K562 (cell line): Measurements from ENCODE around the gene TBC1D16. TPM values are rescaled to one million over a fixed set of nuclear protein-coding genes. Genes with fewer than 3 reads are reported as not detected.
A peak's percentile ranks its signal among the peaks of the same experiment; 100 is the strongest.

Experiments used
- ATAC-seq: fragments of 200-7000 bp; cut with Tn5 transposase; 3 replicates; pipeline ENCODE4 v1.9.1; 2020; ENCODE audit warnings: moderate library complexity
- BruUV-seq: library from RNA; stranded (reverse); fragments of 400-500 nt; replicated peaks from 2 replicates; lab custom pipeline; 2021; lab: Mats Ljungman, UMichigan
- CTCF ChIA-PET: fragments of 300-600 bp; formaldehyde crosslinking; extraction: SDS; loops from one replicate; lab custom pipeline; 2021; ENCODE audit warnings: low intra/inter-chr PET ratio; lab: Yijun Ruan, JAX
- POLR2A ChIA-PET: fragments of 300-600, 350-650 bp; sonication (Branson Sonifier 250); formaldehyde crosslinking; extraction: SDS; loops from one replicate; lab custom pipeline; 2021; ENCODE audit warnings: antibody characterized with exemption, inconsistent platforms; lab: Yijun Ruan, JAX
- DNase-seq, 4 experiments: peaks; one replicate each; pipeline versions ENCODE4 v3.0.0 to v3.0.0-alpha.2; 2011 to 2018; ENCODE audit warnings: low spot score in 3 of 4, mixed read lengths in 3 of 4; ENCODE audit errors: extremely low read depth in 1 of 4
- FAIRE-seq: peaks from 2 replicates; lab custom pipeline; 2011; peaks lifted over from hg19 to GRCh38; lab: Jason Lieb, UNC
- H2AFZ ChIP-seq: 2 replicates; pipeline ENCODE4 v1.6.0; 2011; ENCODE audit warnings: low read depth, low read length, control low read depth, inconsistent platforms
- H3K27ac ChIP-seq: fragments of 200-600 bp; 3 replicates; pipeline ENCODE4 v1.8.0; 2011; ENCODE audit warnings: low read depth, mild to moderate bottlenecking, control low read depth, inconsistent platforms, low read length, moderate library complexity, mixed read lengths; ENCODE audit errors: extremely low read depth
- H3K27me3 ChIP-seq, 2 experiments: fragments of 300-600 bp in 1 of 2; 2 replicates in 1 of 2; 3 replicates in 1 of 2; pipeline versions ENCODE4 v1.6.0 to v1.8.0; 2011; ENCODE audit warnings: inconsistent platforms in 2 of 2, low read length in 2 of 2, mild to moderate bottlenecking in 1 of 2, mixed read lengths in 1 of 2, moderate library complexity in 1 of 2; ENCODE audit not compliant: control insufficient read depth in 2 of 2, insufficient read depth in 2 of 2
- H3K36me3 ChIP-seq: fragments of 300-600 bp; 3 replicates; pipeline ENCODE4 v1.8.0; 2011; ENCODE audit warnings: mild to moderate bottlenecking, low read length, inconsistent platforms; ENCODE audit not compliant: control insufficient read depth, insufficient read depth
- H3K4me1 ChIP-seq, 2 experiments: fragments of 200-600 bp in 1 of 2; replicated peaks in 1 of 2; 2 replicates in 1 of 2; 3 replicates in 1 of 2; pipeline versions ENCODE4 v1.5.1 to v1.8.0; 2011; ENCODE audit warnings: inconsistent platforms in 2 of 2, low read length in 2 of 2, mild to moderate bottlenecking in 1 of 2, mixed read lengths in 1 of 2, moderate library complexity in 1 of 2; ENCODE audit not compliant: control insufficient read depth in 2 of 2, insufficient read depth in 2 of 2
- H3K4me2 ChIP-seq: 2 replicates; pipeline ENCODE4 v1.6.1; 2011; ENCODE audit warnings: low read length, control low read depth, inconsistent platforms, mixed read lengths; ENCODE audit not compliant: insufficient read depth
- H3K4me3 ChIP-seq: fragments of 200-600 bp; sonication (generic), shearing (Covaris generic); 2 replicates; pipeline ENCODE4 v1.5.1; 2016; ENCODE audit warnings: control low read depth, inconsistent platforms
- H3K79me2 ChIP-seq: fragments of 200-600 bp; 3 replicates; pipeline ENCODE4 v1.8.0; 2011; ENCODE audit warnings: low read length, inconsistent platforms; ENCODE audit not compliant: control insufficient read depth, insufficient read depth
- H3K9ac ChIP-seq, 2 experiments: 2 replicates each; pipeline versions ENCODE4 v1.6.0 to v1.6.1; 2011; ENCODE audit warnings: low read depth in 2 of 2, low read length in 2 of 2, control low read depth in 1 of 2, inconsistent platforms in 1 of 2, mild to moderate bottlenecking in 1 of 2, mixed read lengths in 1 of 2; ENCODE audit not compliant: insufficient read depth in 1 of 2
- H3K9me1 ChIP-seq: one replicate; pipeline ENCODE4 v1.6.0; 2011; ENCODE audit warnings: inconsistent platforms, mild to moderate bottlenecking, low read length, moderate library complexity; ENCODE audit not compliant: control insufficient read depth, insufficient read depth
- H3K9me3 ChIP-seq: replicated peaks from 2 replicates; pipeline ENCODE4 v1.5.1; 2011; ENCODE audit warnings: low read depth, low read length, inconsistent platforms; ENCODE audit not compliant: control insufficient read depth, insufficient read depth
- H4K20me1 ChIP-seq: replicated peaks from 2 replicates; pipeline ENCODE4 v1.6.1; 2011; ENCODE audit warnings: low read length, inconsistent platforms, mixed read lengths; ENCODE audit not compliant: control insufficient read depth, insufficient read depth
- BACH1 ChIP-seq: fragments of 200-800 bp; sonication (Bioruptor generic); IDR thresholded peaks from 2 replicates; pipeline ENCODE4 v1.6.1; 2016; ENCODE audit warnings: missing genetic modification characterization, missing compliant biosample characterization
- BRF1 ChIP-seq: IDR thresholded peaks from 3 replicates; pipeline ENCODE4 v1.6.1; 2011; ENCODE audit warnings: borderline replicate concordance, mild to moderate bottlenecking; ENCODE audit not compliant: insufficient read length; ENCODE audit errors: extremely low read depth
- CBFB ChIP-seq: sonication (generic); formaldehyde crosslinking; IDR thresholded peaks from 2 replicates; pipeline ENCODE4 v1.4.0; 2020; ENCODE audit warnings: mild to moderate bottlenecking, missing genetic modification reagents
- EGR1 ChIP-seq: fragments of 450-650 bp; conservative IDR thresholded peaks from 2 replicates; pipeline ENCODE4 v1.6.1; 2017; ENCODE audit warnings: mild to moderate bottlenecking
- MTF1 ChIP-seq: fragments of 250-450 bp; sonication (Bioruptor Pico); IDR thresholded peaks from 2 replicates; pipeline ENCODE4 v1.9.0; 2021; ENCODE audit warnings: moderate library complexity, mild to moderate bottlenecking, inconsistent platforms, borderline replicate concordance
- SP1 ChIP-seq: sonication (generic); formaldehyde crosslinking; IDR thresholded peaks from 2 replicates; pipeline ENCODE4 v1.8.1; 2022; ENCODE audit warnings: mild to moderate bottlenecking, missing genetic modification reagents
- XRCC4 ChIP-seq: IDR thresholded peaks from one replicate; pipeline ENCODE4 v1.6.1; 2011; ENCODE audit not compliant: insufficient read depth, insufficient read length; ENCODE audit errors: extremely low read depth
- ZC3H11A ChIP-seq: IDR thresholded peaks from 2 replicates; pipeline ENCODE4 v1.6.1; 2012; ENCODE audit warnings: low read depth, low read length, improper control_type of control experiment
- ZNF263 ChIP-seq: sonication (generic); formaldehyde crosslinking; IDR thresholded peaks from 2 replicates; pipeline ENCODE4 v1.8.0; 2022; ENCODE audit warnings: mild to moderate bottlenecking, missing genetic modification reagents, borderline replicate concordance
- ZNF785 ChIP-seq: fragments of 250-450 bp; sonication (Bioruptor Pico); IDR thresholded peaks from 2 replicates; pipeline ENCODE4 v1.4.0; 2020; ENCODE audit warnings: mild to moderate bottlenecking
- WGBS: fragments of 100-300 bp; shearing (Covaris generic); methylation state at CpG from one replicate; pipeline ENCODE4 v1.1.6; 2016; ENCODE audit warnings: low coverage, mixed read lengths; ENCODE audit not compliant: insufficient coverage; ENCODE audit errors: missing lambda C conversion rate; 5-methylcytosine and 5-hydroxymethylcytosine counted together
- in situ Hi-C: fragments of 300-500 bp; cut with MboI; formaldehyde crosslinking; loops from 4 replicates; pipeline ENCODE4 v1.15.0; 2018; ENCODE audit warnings: inconsistent platforms, mixed read lengths
- intact Hi-C: fragments of 100-400 bp; cut with micrococcal nuclease; formaldehyde crosslinking; loops from 2 replicates; pipeline ENCODE4 v1.14.2; 2022
- polyA plus RNA-seq, 8 experiments: library from polyadenylated mRNA; depleted of rRNA in 4 of 8; stranded (reverse) in 5 of 8; unstranded in 3 of 8; fragments of >200 nt; fragmentation: Nextera tagmentation in 2 of 8; fragmentation: Illumina TruSeq in 1 of 8; extraction: Ambion mirVana in 2 of 8; extraction: Trizol in 1 of 8; gene quantifications; 2 replicates each; pipeline versions ENCODE4 v1.2.1 to v1.2.3, GENCODE V29; 2011 to 2014; ENCODE audit warnings: inconsistent platforms in 1 of 8, missing spikeins in 1 of 8
- total RNA-seq, 7 experiments: library from RNA; depleted of rRNA in 6 of 7; stranded (reverse); fragments of >200 nt in 6 of 7; fragmentation: Illumina TruSeq in 2 of 7; extraction: Trizol in 2 of 7; gene quantifications; 2 replicates each; pipeline versions ENCODE4 v1.2.1 to v1.2.3, GENCODE V29; 2011 to 2021; ENCODE audit warnings: low replicate concordance in 1 of 7
- TF ChIP-seq, protein P1 (sequence below): fragments of 250-450 bp; sonication (Bioruptor Pico); IDR thresholded peaks from 2 replicates; pipeline ENCODE4 v1.5.0; 2021
- TF ChIP-seq, protein P2 (sequence below): fragments of 450-650 bp; IDR thresholded peaks from 2 replicates; pipeline ENCODE4 v1.6.1; 2018; ENCODE audit warnings: mild to moderate bottlenecking, low read depth; ENCODE audit not compliant: partially characterized antibody
- TF ChIP-seq, protein P3 (sequence below): fragments of 450-650 bp; IDR thresholded peaks from 2 replicates; pipeline ENCODE4 v1.6.1; 2016

Gene TBC1D16
- total and polyA plus RNA-seq, 9 of the 15 experiments (the other 6 are each of a cell fraction or from before 2014, with no cell fraction given): 0.01 to 0.20 (median 0.03) TPM; not detected in 1

DNA sequence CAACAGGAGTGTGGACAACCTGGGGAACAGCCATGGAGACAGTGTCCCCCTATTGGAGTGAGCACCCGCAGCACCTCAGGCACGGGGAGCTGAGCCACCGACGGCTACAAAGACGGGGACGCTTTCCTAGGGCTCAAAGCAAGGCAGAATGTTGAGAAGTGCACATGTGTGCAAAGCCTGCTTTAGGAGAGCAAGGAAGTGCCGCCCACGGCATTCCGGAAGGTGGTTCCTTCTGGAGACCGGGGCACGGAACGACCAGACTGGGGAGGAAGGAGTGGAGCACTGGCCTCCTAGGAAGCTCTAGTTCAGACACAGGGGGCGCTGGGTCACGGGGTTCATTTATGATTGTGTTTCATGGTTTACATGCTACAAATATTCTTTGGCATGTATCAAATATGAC lies 52.2 kb downstream of the TBC1D16 start:
- intact Hi-C loops (no loop called here), in situ Hi-C loops (no loop called here)
- Histone ChIP-seq H3K27ac (no peak overlapping the region), H3K9me1 (no peaks in the 10 kb centered on the region), H3K4me1 (peaks cover 0 to 11% of the 10 kb centered on the region in 2 experiments; a peak in 2 of 5 replicates), H3K27me3 (peaks cover 70 to 89% of the 10 kb centered on the region in 2 experiments), H3K79me2 (no peaks in the 10 kb centered on the region), H3K36me3 (no peaks in the 10 kb centered on the region), H3K9ac (no peak overlapping the region), H3K9me3 (no peaks in the 10 kb centered on the region), H3K4me2 (no peak overlapping the region), H2AFZ (no peak overlapping the region), H3K4me3 (no peak overlapping the region), H4K20me1 (peaks cover 4% of the 10 kb centered on the region)
- CTCF ChIA-PET: no interaction called here
- ATAC-seq: no peak
- POLR2A ChIA-PET: interaction anchor here (0.6 to 1.0 kb wide), 3 partner anchors 51 to 148 kb away, joined by 3 read pairs; no protein-coding TSS in a partner anchor
- BruUV-seq: no TSS peak
- FAIRE-seq: no peak
- WGBS: 6% methylated on average over 14 of the region's 14 CpGs
- no peak for DNase-seq
- 0 out of 2 replicates have a peak, but pooled peaks have one; percentile 12 for TF ChIP-seq EGR1
- no peak for TF ChIP-seq ZC3H11A
- TF ChIP-seq SP1 (CRISPR knock-in tag): no peak
- peak; percentile 87 for TF ChIP-seq ZNF263 (CRISPR knock-in tag)

DNA sequence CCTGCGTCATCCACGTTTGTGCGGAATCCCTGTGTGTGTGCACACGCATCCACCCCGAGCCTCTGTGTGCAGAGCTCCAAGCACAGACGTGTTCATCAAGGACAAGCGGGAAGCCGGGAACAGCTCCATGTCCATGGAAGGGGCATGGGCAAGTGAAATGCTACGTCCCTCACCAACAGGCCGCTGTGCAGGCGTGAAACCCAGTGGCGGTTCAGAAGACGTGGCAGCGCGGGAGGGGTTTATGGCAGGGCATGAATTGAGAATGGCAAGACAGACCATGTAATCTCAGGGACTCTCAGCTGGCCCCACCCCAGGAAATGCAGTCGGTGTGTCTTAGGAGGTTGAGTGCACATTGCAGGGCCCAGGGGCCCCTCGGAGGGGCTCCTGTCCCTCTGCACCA lies 52.7 kb downstream of the TBC1D16 start:
- Histone ChIP-seq H3K79me2 (no peaks in the 10 kb centered on the region), H3K9ac (no peak overlapping the region), H3K9me3 (no peaks in the 10 kb centered on the region), H3K4me3 (no peak overlapping the region), H3K36me3 (no peaks in the 10 kb centered on the region), H4K20me1 (peaks cover under 1% of the 10 kb centered on the region), H3K27me3 (peaks cover 68 to 87% of the 10 kb centered on the region in 2 experiments), H3K4me1 (peaks cover 0 to 13% of the 10 kb centered on the region in 2 experiments; a peak in 2 of 5 replicates), H2AFZ (no peak overlapping the region), H3K9me1 (no peaks in the 10 kb centered on the region), H3K4me2 (no peak overlapping the region), H3K27ac (no peak overlapping the region)
- FAIRE-seq (no peak), ATAC-seq (no peak), DNase-seq (no peak)
- 19% methylated on average over 17 of the region's 17 CpGs for WGBS
- CTCF ChIA-PET: no interaction called here
- intact Hi-C loops (no loop called here), in situ Hi-C loops (no loop called here)
- POLR2A ChIA-PET: interaction anchor here (0.6 to 1.0 kb wide), 3 partner anchors 51 to 147 kb away, joined by 3 read pairs; no protein-coding TSS in a partner anchor
- BruUV-seq: no TSS peak
- TF ChIP-seq BRF1 (no peak), CBFB (CRISPR knock-in tag) (no peak), XRCC4 (no peak), MTF1 (CRISPR knock-in tag) (no peak), ZNF785 (no peak), BACH1 (tag) (no peak)
- TF ChIP-seq, protein P1, sequence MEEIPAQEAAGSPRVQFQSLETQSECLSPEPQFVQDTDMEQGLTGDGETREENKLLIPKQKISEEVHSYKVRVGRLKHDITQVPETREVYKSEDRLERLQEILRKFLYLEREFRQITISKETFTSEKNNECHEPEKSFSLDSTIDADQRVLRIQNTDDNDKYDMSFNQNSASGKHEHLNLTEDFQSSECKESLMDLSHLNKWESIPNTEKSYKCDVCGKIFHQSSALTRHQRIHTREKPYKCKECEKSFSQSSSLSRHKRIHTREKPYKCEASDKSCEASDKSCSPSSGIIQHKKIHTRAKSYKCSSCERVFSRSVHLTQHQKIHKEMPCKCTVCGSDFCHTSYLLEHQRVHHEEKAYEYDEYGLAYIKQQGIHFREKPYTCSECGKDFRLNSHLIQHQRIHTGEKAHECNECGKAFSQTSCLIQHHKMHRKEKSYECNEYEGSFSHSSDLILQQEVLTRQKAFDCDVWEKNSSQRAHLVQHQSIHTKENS: no peak
- TF ChIP-seq, protein P2, sequence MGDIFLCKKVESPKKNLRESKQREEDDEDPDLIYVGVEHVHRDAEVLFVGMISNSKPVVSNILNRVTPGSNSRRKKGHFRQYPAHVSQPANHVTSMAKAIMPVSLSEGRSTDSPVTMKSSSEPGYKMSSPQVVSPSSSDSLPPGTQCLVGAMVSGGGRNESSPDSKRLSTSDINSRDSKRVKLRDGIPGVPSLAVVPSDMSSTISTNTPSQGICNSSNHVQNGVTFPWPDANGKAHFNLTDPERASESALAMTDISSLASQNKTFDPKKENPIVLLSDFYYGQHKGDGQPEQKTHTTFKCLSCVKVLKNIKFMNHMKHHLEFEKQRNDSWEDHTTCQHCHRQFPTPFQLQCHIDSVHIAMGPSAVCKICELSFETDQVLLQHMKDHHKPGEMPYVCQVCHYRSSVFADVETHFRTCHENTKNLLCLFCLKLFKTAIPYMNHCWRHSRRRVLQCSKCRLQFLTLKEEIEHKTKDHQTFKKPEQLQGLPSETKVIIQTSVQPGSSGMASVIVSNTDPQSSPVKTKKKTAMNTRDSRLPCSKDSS: no peak
- TF ChIP-seq, protein P3, sequence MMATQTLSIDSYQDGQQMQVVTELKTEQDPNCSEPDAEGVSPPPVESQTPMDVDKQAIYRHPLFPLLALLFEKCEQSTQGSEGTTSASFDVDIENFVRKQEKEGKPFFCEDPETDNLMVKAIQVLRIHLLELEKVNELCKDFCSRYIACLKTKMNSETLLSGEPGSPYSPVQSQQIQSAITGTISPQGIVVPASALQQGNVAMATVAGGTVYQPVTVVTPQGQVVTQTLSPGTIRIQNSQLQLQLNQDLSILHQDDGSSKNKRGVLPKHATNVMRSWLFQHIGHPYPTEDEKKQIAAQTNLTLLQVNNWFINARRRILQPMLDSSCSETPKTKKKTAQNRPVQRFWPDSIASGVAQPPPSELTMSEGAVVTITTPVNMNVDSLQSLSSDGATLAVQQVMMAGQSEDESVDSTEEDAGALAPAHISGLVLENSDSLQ: no peak
